Measurements from ENCODE around the gene ANTXRL.
"Not testable (repeated sequence)": the region's sequence is repeated elsewhere in the genome, so short reads cannot be mapped to it uniquely, and the experiment has no call there.

Gene ANTXRL

GRCh38 chr10:46262906-46263560 lies 23.8 kb upstream of the ANTXRL start:
- not testable (repeated sequence) for ATAC-seq (replicated peaks; ENCODE audit: extremely low read depth, poor library complexity, severe bottlenecking); H3K27ac Mint-ChIP-seq (ENCODE audit: low read depth); H3K9me3 Mint-ChIP-seq; H3K4me3 Mint-ChIP-seq; H3K36me3 Mint-ChIP-seq (ENCODE audit: insufficient read depth); DNase-seq (ENCODE audit: low spot score in 2 of 2); H3K27me3 Mint-ChIP-seq
- H3K4me1 Mint-ChIP-seq = peaks cover 28% of the 10 kb centered on the region

- ATAC-seq (replicated peaks; ENCODE audit: extremely low read depth, poor library complexity, severe bottlenecking) (no peak), DNase-seq (ENCODE audit: low spot score in 2 of 2) (no peak)
- Mint-ChIP-seq H3K27ac (ENCODE audit: low read depth) (no peak overlapping the region), H3K27me3 (no peaks in the 10 kb centered on the region), H3K36me3 (ENCODE audit: insufficient read depth) (peaks cover 7% of the 10 kb centered on the region), H3K9me3 (no peaks in the 10 kb centered on the region), H3K4me3 (no peak overlapping the region), H3K4me1 (peaks cover 23% of the 10 kb centered on the region)
These were observed 22.9 kb upstream of the ANTXRL start for GRCh38 chr10:46263831-46264268.

GRCh38 chr10:46264336-46264735 lies 22.5 kb upstream of the ANTXRL start:
- H3K36me3 Mint-ChIP-seq (ENCODE audit: insufficient read depth) = peaks cover 6% of the 10 kb centered on the region
- ATAC-seq (replicated peaks; ENCODE audit: extremely low read depth, poor library complexity, severe bottlenecking) (no peak), DNase-seq (ENCODE audit: low spot score in 2 of 2) (no peak)
- no peaks in the 10 kb centered on the region for H3K27me3 Mint-ChIP-seq
- no peak overlapping the region for H3K4me3 Mint-ChIP-seq
- no peaks in the 10 kb centered on the region for H3K9me3 Mint-ChIP-seq
- H3K27ac Mint-ChIP-seq (ENCODE audit: low read depth) = no peak overlapping the region
- H3K4me1 Mint-ChIP-seq = peaks cover 22% of the 10 kb centered on the region

- Mint-ChIP-seq H3K4me1 (peaks cover 27% of the 10 kb centered on the region), H3K27me3 (no peaks in the 10 kb centered on the region), H3K36me3 (ENCODE audit: insufficient read depth) (peaks cover 8% of the 10 kb centered on the region), H3K9me3 (no peaks in the 10 kb centered on the region), H3K27ac (ENCODE audit: low read depth) (no peak overlapping the region), H3K4me3 (no peak overlapping the region)
- no peak for ATAC-seq (replicated peaks; ENCODE audit: extremely low read depth, poor library complexity, severe bottlenecking)
- no peak for DNase-seq (ENCODE audit: low spot score in 2 of 2)
These were observed 21.9 kb upstream of the ANTXRL start for GRCh38 chr10:46264737-46265368.

DNA sequence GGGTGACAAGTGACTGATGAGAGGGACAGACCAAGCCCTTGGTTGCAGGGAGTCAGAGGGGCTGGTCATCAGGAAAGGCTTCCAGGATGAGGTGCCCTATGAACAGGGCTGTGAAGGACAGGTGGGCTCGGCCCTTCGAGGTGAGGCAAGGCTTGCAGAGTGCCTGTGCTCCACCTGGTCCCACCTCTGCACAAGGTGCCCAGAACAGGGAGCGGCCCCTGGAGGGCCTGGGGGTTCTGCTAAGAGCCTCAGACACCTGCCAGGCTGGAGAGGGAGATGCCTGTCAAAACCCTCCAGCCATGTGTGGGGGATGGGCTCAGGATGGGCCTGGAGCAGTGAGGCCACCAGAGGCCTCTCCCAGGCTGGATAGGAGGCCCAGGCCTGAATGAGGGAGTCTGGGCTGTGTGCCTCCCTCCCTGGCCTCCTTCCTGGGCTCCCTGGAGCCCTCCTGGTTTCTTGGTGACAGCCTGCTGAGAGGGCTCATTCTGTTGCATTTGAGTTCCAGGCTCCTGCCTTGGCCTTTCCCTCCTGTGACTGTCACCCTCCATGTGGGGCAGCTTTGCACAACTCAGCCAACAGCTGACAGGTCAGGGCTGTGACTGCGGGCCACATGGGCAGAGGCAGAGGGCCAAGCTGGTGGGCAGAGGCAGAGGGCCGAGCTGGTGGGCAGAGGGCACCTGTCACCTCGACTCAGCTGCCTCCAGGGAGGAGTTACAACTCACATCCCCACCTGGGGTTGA lies 21.1 kb upstream of the ANTXRL start:
- H3K27me3 Mint-ChIP-seq; H3K36me3 Mint-ChIP-seq (ENCODE audit: insufficient read depth): not testable (repeated sequence)
- peaks cover 24% of the 10 kb centered on the region for H3K4me1 Mint-ChIP-seq

GRCh38 chr10:46266306-46266985 lies 20.4 kb upstream of the ANTXRL start:
- H3K4me1 Mint-ChIP-seq = peaks cover 17% of the 10 kb centered on the region
- H3K9me3 Mint-ChIP-seq = no peaks in the 10 kb centered on the region
- peak overlapping the region; percentile 40 for H3K27ac Mint-ChIP-seq (ENCODE audit: low read depth)
- DNase-seq (ENCODE audit: low spot score in 2 of 2) = no peak
- peaks cover 3% of the 10 kb centered on the region for H3K36me3 Mint-ChIP-seq (ENCODE audit: insufficient read depth)
- no peak overlapping the region for H3K4me3 Mint-ChIP-seq
- H3K27me3 Mint-ChIP-seq = no peaks in the 10 kb centered on the region
- ATAC-seq (replicated peaks; ENCODE audit: extremely low read depth, poor library complexity, severe bottlenecking) = no peak

More for the DNA sequence above, 21.1 kb upstream of the ANTXRL start:
- H3K4me3 Mint-ChIP-seq; ATAC-seq (replicated peaks; ENCODE audit: extremely low read depth, poor library complexity, severe bottlenecking); H3K9me3 Mint-ChIP-seq; DNase-seq (ENCODE audit: low spot score in 2 of 2): not testable (repeated sequence)
- H3K27ac Mint-ChIP-seq (ENCODE audit: low read depth) = peak overlapping the region; percentile 40

GRCh38 chr10:46267132-46267985 lies 19.4 kb upstream of the ANTXRL start:
- DNase-seq (ENCODE audit: low spot score in 2 of 2) = no peak
- no peak for ATAC-seq (replicated peaks; ENCODE audit: extremely low read depth, poor library complexity, severe bottlenecking)
- no peaks in the 10 kb centered on the region for H3K27me3 Mint-ChIP-seq
- no peak overlapping the region for H3K27ac Mint-ChIP-seq (ENCODE audit: low read depth)
- H3K9me3 Mint-ChIP-seq = no peaks in the 10 kb centered on the region
- H3K4me1 Mint-ChIP-seq = peaks cover 20% of the 10 kb centered on the region
- no peak overlapping the region for H3K4me3 Mint-ChIP-seq
- H3K36me3 Mint-ChIP-seq (ENCODE audit: insufficient read depth) = peaks cover 3% of the 10 kb centered on the region

- H3K4me3 Mint-ChIP-seq = no peak overlapping the region
- DNase-seq (ENCODE audit: low spot score in 2 of 2) (no peak), ATAC-seq (replicated peaks; ENCODE audit: extremely low read depth, poor library complexity, severe bottlenecking) (peak; percentile 66)
- H3K9me3 Mint-ChIP-seq = no peaks in the 10 kb centered on the region
- no peaks in the 10 kb centered on the region for H3K27me3 Mint-ChIP-seq
- H3K4me1 Mint-ChIP-seq = peaks cover 28% of the 10 kb centered on the region
- H3K27ac Mint-ChIP-seq (ENCODE audit: low read depth) = no peak overlapping the region
- peaks cover 3% of the 10 kb centered on the region for H3K36me3 Mint-ChIP-seq (ENCODE audit: insufficient read depth)
These were observed 18.5 kb upstream of the ANTXRL start for GRCh38 chr10:46268076-46268881.

- not testable (repeated sequence) for H3K4me3 Mint-ChIP-seq; ATAC-seq (replicated peaks; ENCODE audit: extremely low read depth, poor library complexity, severe bottlenecking); H3K9me3 Mint-ChIP-seq; DNase-seq (ENCODE audit: low spot score in 2 of 2); H3K36me3 Mint-ChIP-seq (ENCODE audit: insufficient read depth); H3K27me3 Mint-ChIP-seq
- Mint-ChIP-seq H3K27ac (ENCODE audit: low read depth) (peak overlapping the region; percentile 83), H3K4me1 (peaks cover 35% of the 10 kb centered on the region)
These were observed 17.2 kb upstream of the ANTXRL start for GRCh38 chr10:46269554-46270053.

- ATAC-seq (replicated peaks; ENCODE audit: extremely low read depth, poor library complexity, severe bottlenecking) (no peak), DNase-seq (ENCODE audit: low spot score in 2 of 2) (no peak)
- Mint-ChIP-seq H3K9me3 (no peaks in the 10 kb centered on the region), H3K36me3 (ENCODE audit: insufficient read depth) (peaks cover 3% of the 10 kb centered on the region), H3K27me3 (no peaks in the 10 kb centered on the region), H3K4me1 (peaks cover 32% of the 10 kb centered on the region), H3K4me3 (no peak overlapping the region), H3K27ac (ENCODE audit: low read depth) (peak overlapping the region; percentile 83)
These were observed 16.5 kb upstream of the ANTXRL start for GRCh38 chr10:46270086-46270811.

All from central memory CD8-positive, alpha-beta T cell (primary cell).